Mucosa of stomach (tissue), 1 donor: Measurements from ENCODE around the gene SNCAIP.

Experiments used
- H3K27me3 ChIP-seq: one replicate; pipeline ENCODE4 v1.7.0; 2013; ENCODE audit warnings: mild to moderate bottlenecking, low read length; ENCODE audit not compliant: control insufficient read depth, insufficient read depth
- H3K36me3 ChIP-seq: one replicate; pipeline ENCODE4 v1.7.0; 2013; ENCODE audit warnings: low read length; ENCODE audit not compliant: control insufficient read depth, insufficient read depth
- H3K4me1 ChIP-seq: one replicate; pipeline ENCODE4 v1.7.0; 2013; ENCODE audit warnings: mild to moderate bottlenecking, low read length; ENCODE audit not compliant: control insufficient read depth, insufficient read depth
- H3K4me3 ChIP-seq: one replicate; pipeline ENCODE4 v1.7.0; 2013; ENCODE audit warnings: low read length
- H3K9ac ChIP-seq: one replicate; pipeline ENCODE4 v1.7.0; 2013; ENCODE audit warnings: mild to moderate bottlenecking, low read length, moderate library complexity
- H3K9me3 ChIP-seq: one replicate; pipeline ENCODE4 v1.7.0; 2013; ENCODE audit warnings: mild to moderate bottlenecking, low read length, moderate library complexity; ENCODE audit not compliant: control insufficient read depth
- donor health status: Pancreatic carcinoma.

SNCAIP gene

DNA sequence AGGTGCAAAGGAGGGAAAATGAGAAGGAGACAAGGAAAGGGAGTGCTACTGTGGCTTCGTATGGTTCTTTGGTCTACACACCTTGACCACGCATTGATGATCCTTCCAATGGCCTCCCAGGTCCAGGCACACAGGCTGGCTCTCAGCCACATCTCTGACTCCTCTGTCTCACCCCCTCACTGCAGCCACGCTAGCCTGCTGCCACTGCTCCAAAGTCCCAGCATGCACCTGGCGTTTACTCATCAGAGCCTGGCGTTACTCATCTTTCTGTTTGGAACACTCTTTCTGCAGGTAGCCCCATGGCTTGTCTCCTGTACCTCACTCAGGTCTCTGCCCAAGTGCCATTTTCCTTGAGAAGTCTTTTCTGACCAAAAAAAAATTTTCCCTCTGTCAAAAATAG is 195.5 kb downstream of the SNCAIP start:
- no peak overlapping the region for H3K9ac ChIP-seq
- H3K9me3 ChIP-seq = no peaks in the 10 kb centered on the region
- no peaks in the 10 kb centered on the region for H3K36me3 ChIP-seq
- H3K4me3 ChIP-seq = no peak overlapping the region
- no peaks in the 10 kb centered on the region for H3K4me1 ChIP-seq
- H3K27me3 ChIP-seq = no peaks in the 10 kb centered on the region

DNA sequence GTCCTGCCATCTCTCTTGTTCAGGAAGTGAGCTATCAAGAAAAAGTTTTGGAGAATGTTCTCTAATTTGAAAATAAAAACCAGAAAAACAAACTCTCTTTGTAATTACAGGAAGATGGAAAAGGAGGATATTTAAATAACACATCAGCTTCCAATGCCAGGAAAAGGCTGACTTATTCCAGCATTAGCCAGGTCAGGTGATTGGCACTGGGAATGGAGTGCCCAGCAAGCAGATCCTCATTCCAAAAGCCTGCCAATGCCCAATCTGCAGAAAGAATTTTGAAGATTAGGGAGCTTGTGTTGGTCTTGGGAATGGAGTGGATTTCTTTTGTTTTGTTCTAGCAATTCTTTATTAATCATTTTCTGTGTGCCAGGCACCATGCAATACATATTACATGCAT is 196.6 kb downstream of the SNCAIP start:
- no peaks in the 10 kb centered on the region for H3K9me3 ChIP-seq
- no peak overlapping the region for H3K4me3 ChIP-seq
- no peak overlapping the region for H3K9ac ChIP-seq
- no peaks in the 10 kb centered on the region for H3K27me3 ChIP-seq
- H3K36me3 ChIP-seq = no peaks in the 10 kb centered on the region
- H3K4me1 ChIP-seq = no peaks in the 10 kb centered on the region
